LHCN-M2 (cell line): ENCODE results near the gene DHX15. TPM values are rescaled to one million over a fixed set of nuclear protein-coding genes. Genes with fewer than 3 reads are reported as not detected.

Source experiments
- DNase-seq: peaks from one replicate; pipeline ENCODE4 v3.0.0-alpha.2; 2012; ENCODE audit warnings: low read depth
- total RNA-seq: library from RNA; depleted of rRNA; stranded (reverse); fragments of >200 nt; gene quantifications from 2 replicates; pipeline ENCODE4 v1.2.3, GENCODE V29; 2014; rRNA removed

Gene DHX15
- total RNA-seq, 1 experiment from 2014 or later, result 165 TPM

GRCh38 chr4:24488399-24489164 is 95.8 kb downstream of the DHX15 start:
- peak; percentile 60 for DNase-seq

DNA sequence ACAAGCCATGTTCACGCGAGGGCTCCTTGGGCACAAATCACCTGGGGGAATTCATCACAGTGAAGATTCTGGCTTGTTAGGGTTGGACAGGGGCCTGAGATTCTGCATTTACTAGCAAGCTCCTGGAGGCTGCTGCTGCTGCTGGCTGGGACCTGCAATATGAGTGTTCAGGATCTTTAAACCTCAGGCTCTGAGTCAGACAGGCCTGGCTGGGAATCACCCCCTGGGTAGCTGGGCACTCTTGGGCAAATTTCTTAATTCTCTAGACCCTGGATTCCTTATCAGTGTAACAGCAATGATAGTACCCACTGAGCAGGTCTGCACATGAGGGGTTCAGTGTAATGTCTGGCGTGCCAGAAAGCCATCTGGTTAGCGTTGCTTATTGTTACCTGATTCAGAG is 101.5 kb downstream of the DHX15 start:
- peak; percentile 29 for DNase-seq

DNA sequence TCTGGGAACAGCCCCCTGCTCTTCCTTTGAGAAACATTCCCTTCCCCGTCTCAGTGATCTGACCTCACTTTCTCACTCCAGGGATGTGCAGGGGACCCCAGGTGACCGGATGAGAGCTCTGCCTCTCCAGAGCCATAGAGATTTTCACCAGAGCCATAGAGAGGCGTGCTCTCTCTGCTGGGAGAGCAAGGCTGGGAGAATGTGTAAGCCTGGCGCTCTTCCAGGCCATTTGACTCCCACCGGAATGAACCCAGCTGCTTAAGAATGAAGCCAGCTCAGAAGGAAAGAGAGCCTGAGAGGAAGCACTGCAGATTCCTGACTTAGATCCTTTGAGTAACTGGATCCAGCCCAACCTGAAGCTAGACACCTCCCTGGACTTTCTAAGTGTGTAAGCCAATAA is 106.4 kb downstream of the DHX15 start:
- DNase-seq, result peak; percentile 82

Other genes starting within 250 kb of the DHX15 start
- gene SOD3, start 211.0 kb upstream of the DHX15 start, total RNA-seq, result not detected in 2 replicates